Calu3 (cell line): ENCODE measurements around the gene TJP2. TPM values are rescaled to one million over a fixed set of nuclear protein-coding genes. Genes with fewer than 3 reads are reported as not detected.

Experiments
- BruUV-seq: library from RNA; stranded (reverse); fragments of 400-500 nt; replicated peaks from 2 replicates; lab custom pipeline; 2021; lab: Mats Ljungman, UMichigan
- CTCF ChIA-PET: fragments of 300-600 bp; sonication (Branson Sonifier 250); formaldehyde crosslinking; loops from one replicate; lab custom pipeline; 2022; ENCODE audit warnings: antibody characterized with exemption; lab: Charles Lee
- DNase-seq: peaks from one replicate; pipeline ENCODE4 v3.0.0; 2022
- H3K27ac Mint-ChIP-seq: one replicate; pipeline ENCODE4 v1.8.0; 2022; ENCODE audit warnings: mixed read lengths; ENCODE audit not compliant: unreplicated experiment
- H3K27me3 Mint-ChIP-seq: one replicate; pipeline ENCODE4 v1.8.0; 2022; ENCODE audit warnings: mixed read lengths; ENCODE audit not compliant: unreplicated experiment
- H3K36me3 Mint-ChIP-seq: one replicate; pipeline ENCODE4 v1.8.0; 2022; ENCODE audit warnings: mild to moderate bottlenecking, moderate library complexity, mixed read lengths; ENCODE audit not compliant: insufficient read depth, unreplicated experiment
- H3K4me1 Mint-ChIP-seq: one replicate; pipeline ENCODE4 v1.8.0; 2022; ENCODE audit warnings: mild to moderate bottlenecking, low read depth, mixed read lengths; ENCODE audit not compliant: unreplicated experiment
- H3K4me3 Mint-ChIP-seq: one replicate; pipeline ENCODE4 v1.8.0; 2022; ENCODE audit warnings: mild to moderate bottlenecking, low read depth, moderate library complexity, mixed read lengths; ENCODE audit not compliant: unreplicated experiment
- H3K9me3 Mint-ChIP-seq: one replicate; pipeline ENCODE4 v1.8.0; 2022; ENCODE audit warnings: low read depth, mixed read lengths; ENCODE audit not compliant: unreplicated experiment
- intact Hi-C: fragments of 100-400 bp; cut with micrococcal nuclease; formaldehyde crosslinking; loops from one replicate; pipeline ENCODE4 v1.10.0; 2022; ENCODE audit not compliant: unreplicated experiment
- total RNA-seq: library from RNA; stranded (reverse); gene quantifications from 2 replicates; pipeline ENCODE4 v1.2.3, GENCODE V29; 2022
- TF ChIP-seq, protein P1 (sequence below): fragments of 200-600 bp; IDR thresholded peaks from one replicate; pipeline ENCODE4 v1.8.0; 2022; ENCODE audit warnings: antibody characterized with exemption; ENCODE audit not compliant: unreplicated experiment

The TJP2 gene
- total RNA-seq, 1 experiment from 2014 or later = 139 TPM

DNA sequence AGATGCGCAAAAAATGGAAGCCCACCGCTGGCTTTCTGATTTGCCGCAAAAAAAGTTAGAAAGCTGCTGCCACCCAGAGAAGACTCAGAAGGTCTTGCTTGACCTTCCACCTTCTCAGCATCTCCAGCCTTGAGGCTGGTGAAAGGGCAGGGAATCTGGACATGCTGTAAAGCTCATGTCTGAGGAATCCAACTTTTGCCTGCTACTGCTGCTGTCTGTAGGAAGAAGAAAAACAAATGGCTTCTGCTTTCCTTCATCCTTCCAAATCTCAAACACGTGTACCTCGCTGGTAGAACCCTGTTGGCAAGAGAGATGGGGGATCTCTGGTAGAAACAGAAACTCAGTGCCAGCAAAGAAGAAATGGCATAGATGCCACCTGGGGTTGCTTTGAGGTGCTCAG, 10.2 kb downstream of the TJP2 start:
- H3K4me1 Mint-ChIP-seq = peaks cover 57% of the 10 kb centered on the region
- DNase-seq = no peak
- no peak overlapping the region for H3K4me3 Mint-ChIP-seq
- CTCF ChIA-PET = no interaction called here
- TF ChIP-seq, protein P1, sequence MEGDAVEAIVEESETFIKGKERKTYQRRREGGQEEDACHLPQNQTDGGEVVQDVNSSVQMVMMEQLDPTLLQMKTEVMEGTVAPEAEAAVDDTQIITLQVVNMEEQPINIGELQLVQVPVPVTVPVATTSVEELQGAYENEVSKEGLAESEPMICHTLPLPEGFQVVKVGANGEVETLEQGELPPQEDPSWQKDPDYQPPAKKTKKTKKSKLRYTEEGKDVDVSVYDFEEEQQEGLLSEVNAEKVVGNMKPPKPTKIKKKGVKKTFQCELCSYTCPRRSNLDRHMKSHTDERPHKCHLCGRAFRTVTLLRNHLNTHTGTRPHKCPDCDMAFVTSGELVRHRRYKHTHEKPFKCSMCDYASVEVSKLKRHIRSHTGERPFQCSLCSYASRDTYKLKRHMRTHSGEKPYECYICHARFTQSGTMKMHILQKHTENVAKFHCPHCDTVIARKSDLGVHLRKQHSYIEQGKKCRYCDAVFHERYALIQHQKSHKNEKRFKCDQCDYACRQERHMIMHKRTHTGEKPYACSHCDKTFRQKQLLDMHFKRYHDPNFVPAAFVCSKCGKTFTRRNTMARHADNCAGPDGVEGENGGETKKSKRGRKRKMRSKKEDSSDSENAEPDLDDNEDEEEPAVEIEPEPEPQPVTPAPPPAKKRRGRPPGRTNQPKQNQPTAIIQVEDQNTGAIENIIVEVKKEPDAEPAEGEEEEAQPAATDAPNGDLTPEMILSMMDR = no peak
- BruUV-seq = no TSS peak
- peaks cover 55% of the 10 kb centered on the region for H3K36me3 Mint-ChIP-seq
- no peaks in the 10 kb centered on the region for H3K27me3 Mint-ChIP-seq
- H3K27ac Mint-ChIP-seq = peak overlapping the region; percentile 33
- no peaks in the 10 kb centered on the region for H3K9me3 Mint-ChIP-seq
- intact Hi-C loops = loop anchor here (5.0 kb wide), 1 partner anchor 62 kb away; no protein-coding TSS in a partner anchor

DNA sequence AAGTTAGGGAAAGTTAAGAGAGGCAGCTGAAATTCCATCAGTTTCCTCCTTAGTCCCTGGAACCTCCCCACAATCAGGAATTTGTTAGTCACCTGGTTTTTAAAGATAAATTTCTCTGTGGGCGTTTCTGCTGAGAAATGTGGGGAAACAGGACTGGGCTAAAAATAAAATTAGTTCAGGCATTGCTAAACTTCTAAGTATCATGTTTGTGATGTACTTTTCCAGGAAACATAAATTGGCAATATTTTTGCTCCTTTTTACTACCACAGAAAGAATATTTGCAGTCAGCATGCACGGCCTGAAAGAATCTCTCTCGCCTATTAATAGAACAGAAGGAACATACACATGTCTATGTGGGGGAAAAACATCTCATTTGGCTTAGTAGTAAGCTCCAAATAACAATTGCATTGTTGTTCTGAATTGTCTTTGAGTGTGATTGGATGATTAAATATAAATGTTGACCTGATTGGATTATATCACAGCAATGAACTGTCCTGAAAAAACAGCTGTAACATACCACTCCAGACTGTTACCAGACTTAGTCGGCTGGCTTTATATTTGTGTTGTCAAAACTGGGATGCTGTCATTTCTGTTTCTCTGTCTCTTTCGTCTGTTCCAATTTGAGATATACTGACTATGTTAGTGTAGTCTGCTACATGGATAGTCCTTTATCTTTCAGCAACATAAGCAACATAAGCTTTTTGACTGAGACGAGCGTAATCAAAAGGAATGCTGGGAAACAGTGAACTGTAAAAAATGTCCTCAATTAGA, 12.9 kb downstream of the TJP2 start:
- CTCF ChIA-PET = interaction anchor here (0.6 to 2.2 kb wide), 5 partner anchors 9 to 66 kb away, joined by 3 to 13 read pairs (median 4); no protein-coding TSS in a partner anchor
- intact Hi-C loops = loop anchor here (5.0 kb wide), 1 partner anchor 55 kb away; no protein-coding TSS in a partner anchor

DNA sequence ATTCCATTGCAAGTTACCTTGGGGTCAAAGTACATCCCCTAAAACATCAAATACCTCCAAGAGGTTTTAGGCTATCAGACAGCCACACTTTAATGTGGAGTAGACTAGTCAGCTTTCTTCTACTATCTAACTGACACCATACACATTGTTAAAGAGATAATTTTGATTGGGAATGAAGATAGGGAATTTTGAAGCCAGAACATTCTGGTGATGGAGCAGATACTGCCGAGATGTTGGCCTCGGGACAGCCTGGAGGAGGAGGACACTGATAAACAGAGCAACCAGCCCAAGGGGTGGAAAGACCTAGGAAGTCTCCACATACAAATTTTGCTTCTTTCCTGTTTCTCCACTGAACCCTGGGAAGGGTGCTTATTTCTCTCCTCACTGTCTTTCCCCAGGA, 14.9 kb downstream of the TJP2 start:
- TF ChIP-seq, protein P1 = no peak
- no peak overlapping the region for H3K27ac Mint-ChIP-seq
- H3K4me3 Mint-ChIP-seq = no peak overlapping the region
- CTCF ChIA-PET = no interaction called here
- H3K4me1 Mint-ChIP-seq = peaks cover 52% of the 10 kb centered on the region
- no peaks in the 10 kb centered on the region for H3K27me3 Mint-ChIP-seq
- no peak for DNase-seq
- H3K9me3 Mint-ChIP-seq = no peaks in the 10 kb centered on the region
- intact Hi-C loops = loop anchor here (5.0 kb wide), 1 partner anchor 57 kb away; no protein-coding TSS in a partner anchor
- no TSS peak for BruUV-seq
- H3K36me3 Mint-ChIP-seq = peaks cover 29% of the 10 kb centered on the region

More for the DNA sequence above, 12.9 kb downstream of the TJP2 start:
- no peak for DNase-seq
- TF ChIP-seq, protein P1 = no peak
- peaks cover 40% of the 10 kb centered on the region for H3K36me3 Mint-ChIP-seq
- H3K9me3 Mint-ChIP-seq = no peaks in the 10 kb centered on the region
- BruUV-seq = no TSS peak
- H3K27me3 Mint-ChIP-seq = no peaks in the 10 kb centered on the region
- H3K27ac Mint-ChIP-seq = peak overlapping the region; percentile 89
- peak overlapping the region; percentile 36 for H3K4me3 Mint-ChIP-seq
- peaks cover 52% of the 10 kb centered on the region for H3K4me1 Mint-ChIP-seq

DNA sequence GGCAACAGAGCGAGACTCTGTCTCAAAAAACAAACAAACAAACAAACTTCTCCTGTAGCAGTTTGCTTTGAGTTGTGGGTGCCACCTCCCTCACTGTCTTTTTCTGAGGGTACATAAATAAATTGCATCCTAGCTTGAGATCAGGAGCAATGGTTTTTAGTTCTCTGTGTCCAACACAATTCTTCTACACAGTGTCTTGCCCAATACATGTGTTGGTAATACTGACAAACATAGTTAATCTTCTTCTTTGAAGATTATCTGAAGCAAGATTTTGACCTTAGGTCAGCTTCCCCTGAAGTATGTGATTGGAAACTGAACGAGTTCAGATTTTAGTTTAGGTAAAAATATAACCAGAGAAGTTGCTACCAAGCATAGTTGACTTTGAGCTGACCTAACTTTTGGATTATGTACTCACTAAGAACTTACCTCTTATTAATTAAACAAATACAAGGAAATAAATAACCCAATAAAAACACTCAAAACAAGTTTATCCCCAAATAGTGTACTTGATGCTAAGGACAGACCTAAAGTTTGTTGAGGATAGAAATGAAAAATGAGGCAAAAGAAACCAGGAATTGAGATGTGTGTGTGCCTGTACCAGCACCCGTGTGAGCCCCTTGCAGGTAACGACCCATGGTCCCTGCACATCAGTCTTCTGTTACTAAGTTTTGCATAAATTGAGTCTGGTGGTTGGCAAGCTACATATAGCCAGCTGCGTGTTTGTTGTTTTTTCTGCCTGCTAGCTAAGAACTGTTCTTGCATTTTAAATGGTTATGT, 16.2 kb downstream of the TJP2 start:
- CTCF ChIA-PET = no interaction called here
- H3K4me3 Mint-ChIP-seq = no peak overlapping the region
- H3K27ac Mint-ChIP-seq = no peak overlapping the region
- no TSS peak for BruUV-seq
- no peaks in the 10 kb centered on the region for H3K27me3 Mint-ChIP-seq
- peaks cover 45% of the 10 kb centered on the region for H3K4me1 Mint-ChIP-seq
- H3K9me3 Mint-ChIP-seq = no peaks in the 10 kb centered on the region
- intact Hi-C loops = no loop called here
- no peak for DNase-seq
- H3K36me3 Mint-ChIP-seq = peaks cover 21% of the 10 kb centered on the region
- TF ChIP-seq, protein P1 = no peak
